Spleen (tissue), 7 donors: ENCODE data around the gene LRIG1.

Experiments used
- CTCF ChIP-seq, 11 experiments: fragments of 200-600 bp in 7 of 11; fragments of 450-650 bp in 4 of 11; sonication (generic) in 4 of 11; IDR thresholded peaks in 8 of 11; conservative IDR thresholded peaks in 3 of 11; 1 replicate in 7 of 11; 2 replicates in 4 of 11; pipeline versions ENCODE4 v1.4.0 to v1.8.0; 2016 to 2021; ENCODE audit warnings: antibody characterized with exemption in 11 of 11, inconsistent platforms in 4 of 11, mild to moderate bottlenecking in 1 of 11
- POLR2A ChIP-seq, 3 donors: fragments of 450-650 bp; IDR thresholded peaks; one replicate each; pipeline ENCODE4 v1.5.1; 2017; ENCODE audit warnings: antibody characterized with exemption in 3 of 3, mild to moderate bottlenecking in 1 of 3
- POLR2AphosphoS5 ChIP-seq, 3 donors: sonication (generic); formaldehyde crosslinking; IDR thresholded peaks; one replicate each; pipeline ENCODE4 v1.5.1; 2017; ENCODE audit warnings: antibody characterized with exemption in 3 of 3
- donor health status: DM: no; HTN: no; CAD: no; lungs with moderate emphysema.
- donor health status: DM: no; HTN: no; CAD: no.
- donor health status: DM: no; HTN: no; CAD: no.

DNA sequence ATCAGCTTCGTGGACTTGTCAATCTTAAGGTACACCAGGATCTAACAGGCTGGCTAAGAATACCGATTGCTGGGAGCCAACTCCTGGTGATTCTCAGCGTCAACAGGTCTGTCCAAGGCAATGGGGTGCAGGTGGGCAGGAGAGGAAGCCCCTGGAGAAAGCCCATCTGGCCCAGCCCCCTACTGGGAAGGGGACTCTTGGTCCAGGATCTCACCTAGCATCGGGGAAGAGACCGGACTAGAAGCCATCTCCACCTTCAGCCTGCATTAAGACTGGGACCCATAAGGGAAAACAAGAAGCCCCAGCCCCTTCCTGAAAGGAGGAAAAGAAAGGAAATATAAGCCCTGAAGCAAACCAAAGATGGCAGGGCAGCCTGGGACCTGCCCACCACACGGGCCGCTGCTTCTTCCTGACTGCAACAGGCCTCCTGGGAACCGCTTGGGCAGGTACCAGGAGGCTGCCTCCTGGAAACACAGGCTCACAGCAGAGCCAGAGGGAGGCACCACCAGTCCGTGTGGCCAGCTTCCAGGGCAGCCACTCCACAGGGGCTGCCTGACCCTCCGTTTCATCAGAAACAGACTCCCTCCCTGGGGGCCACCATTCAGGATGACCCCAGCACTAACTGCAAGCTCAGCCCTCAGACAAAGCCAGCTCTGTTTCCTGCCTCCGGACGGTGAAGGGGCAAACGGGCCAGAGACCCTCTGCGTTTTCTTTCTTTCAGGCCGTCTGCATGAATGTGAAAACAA, 100.2 kb downstream of the LRIG1 start:
- TF ChIP-seq POLR2AphosphoS5 (IDR thresholded peaks at IDR 0.05): no peak
- TF ChIP-seq CTCF (IDR thresholded peaks at IDR 0.05 in 8 of 11, conservative IDR thresholded peaks at IDR 0.05 in 3 of 11): no peak
- no peak for TF ChIP-seq POLR2A (IDR thresholded peaks at IDR 0.05)
